Mucosa of stomach (tissue), 1 donor: ENCODE measurements around the gene UVSSA.

Source experiments
- H3K27me3 ChIP-seq: one replicate; pipeline ENCODE4 v1.7.0; 2013; ENCODE audit warnings: mild to moderate bottlenecking, low read length; ENCODE audit not compliant: control insufficient read depth, insufficient read depth
- H3K36me3 ChIP-seq: one replicate; pipeline ENCODE4 v1.7.0; 2013; ENCODE audit warnings: low read length; ENCODE audit not compliant: control insufficient read depth, insufficient read depth
- H3K4me1 ChIP-seq: one replicate; pipeline ENCODE4 v1.7.0; 2013; ENCODE audit warnings: mild to moderate bottlenecking, low read length; ENCODE audit not compliant: control insufficient read depth, insufficient read depth
- H3K4me3 ChIP-seq: one replicate; pipeline ENCODE4 v1.7.0; 2013; ENCODE audit warnings: low read length
- H3K9ac ChIP-seq: one replicate; pipeline ENCODE4 v1.7.0; 2013; ENCODE audit warnings: mild to moderate bottlenecking, low read length, moderate library complexity
- H3K9me3 ChIP-seq: one replicate; pipeline ENCODE4 v1.7.0; 2013; ENCODE audit warnings: mild to moderate bottlenecking, low read length, moderate library complexity; ENCODE audit not compliant: control insufficient read depth
- donor health status: Pancreatic carcinoma.

UVSSA gene

GRCh38 chr4:1374706-1375045, 27.7 kb downstream of the UVSSA start:
- Histone ChIP-seq H3K27me3 (no peaks in the 10 kb centered on the region), H3K4me1 (no peaks in the 10 kb centered on the region), H3K9ac (no peak overlapping the region), H3K36me3 (no peaks in the 10 kb centered on the region), H3K9me3 (no peaks in the 10 kb centered on the region), H3K4me3 (no peak overlapping the region)

GRCh38 chr4:1375051-1375721, 28.2 kb downstream of the UVSSA start:
- H3K9ac ChIP-seq: no peak overlapping the region
- H3K36me3 ChIP-seq: no peaks in the 10 kb centered on the region
- no peak overlapping the region for H3K4me3 ChIP-seq
- no peaks in the 10 kb centered on the region for H3K9me3 ChIP-seq
- no peaks in the 10 kb centered on the region for H3K4me1 ChIP-seq
- no peaks in the 10 kb centered on the region for H3K27me3 ChIP-seq

- Histone ChIP-seq H3K36me3 (no peaks in the 10 kb centered on the region), H3K4me3 (no peak overlapping the region), H3K27me3 (no peaks in the 10 kb centered on the region), H3K4me1 (no peaks in the 10 kb centered on the region), H3K9me3 (no peaks in the 10 kb centered on the region), H3K9ac (no peak overlapping the region)
Observed at GRCh38 chr4:1375761-1376322, 28.8 kb downstream of the UVSSA start.

GRCh38 chr4:1376391-1376840, 29.4 kb downstream of the UVSSA start:
- Histone ChIP-seq H3K27me3 (no peaks in the 10 kb centered on the region), H3K36me3 (no peaks in the 10 kb centered on the region), H3K4me3 (no peak overlapping the region), H3K4me1 (no peaks in the 10 kb centered on the region), H3K9ac (no peak overlapping the region), H3K9me3 (no peaks in the 10 kb centered on the region)

GRCh38 chr4:1376841-1377605, 30.0 kb downstream of the UVSSA start:
- H3K4me1 ChIP-seq: no peaks in the 10 kb centered on the region
- H3K36me3 ChIP-seq: no peaks in the 10 kb centered on the region
- no peaks in the 10 kb centered on the region for H3K9me3 ChIP-seq
- H3K27me3 ChIP-seq: no peaks in the 10 kb centered on the region
- no peak overlapping the region for H3K4me3 ChIP-seq
- H3K9ac ChIP-seq: no peak overlapping the region

GRCh38 chr4:1377606-1378261, 30.7 kb downstream of the UVSSA start:
- H3K36me3 ChIP-seq: no peaks in the 10 kb centered on the region
- no peak overlapping the region for H3K4me3 ChIP-seq
- no peaks in the 10 kb centered on the region for H3K27me3 ChIP-seq

GRCh38 chr4:1378559-1379231, 31.7 kb downstream of the UVSSA start:
- Histone ChIP-seq H3K9me3 (no peaks in the 10 kb centered on the region), H3K4me3 (no peak overlapping the region), H3K9ac (no peak overlapping the region), H3K36me3 (no peaks in the 10 kb centered on the region), H3K4me1 (no peaks in the 10 kb centered on the region), H3K27me3 (no peaks in the 10 kb centered on the region)

More at GRCh38 chr4:1377606-1378261, 30.7 kb downstream of the UVSSA start:
- Histone ChIP-seq H3K9ac (no peak overlapping the region), H3K9me3 (no peaks in the 10 kb centered on the region), H3K4me1 (no peaks in the 10 kb centered on the region)

GRCh38 chr4:1379351-1379781, 32.4 kb downstream of the UVSSA start:
- Histone ChIP-seq H3K9me3 (no peaks in the 10 kb centered on the region), H3K27me3 (no peaks in the 10 kb centered on the region), H3K36me3 (no peaks in the 10 kb centered on the region), H3K9ac (no peak overlapping the region), H3K4me3 (no peak overlapping the region), H3K4me1 (no peaks in the 10 kb centered on the region)

GRCh38 chr4:1379801-1380331, 32.9 kb downstream of the UVSSA start:
- no peaks in the 10 kb centered on the region for H3K27me3 ChIP-seq
- no peak overlapping the region for H3K9ac ChIP-seq
- H3K9me3 ChIP-seq: no peaks in the 10 kb centered on the region
- H3K4me1 ChIP-seq: no peaks in the 10 kb centered on the region
- H3K4me3 ChIP-seq: no peak overlapping the region
- H3K36me3 ChIP-seq: no peaks in the 10 kb centered on the region

GRCh38 chr4:1380368-1381151, 33.6 kb downstream of the UVSSA start:
- Histone ChIP-seq H3K36me3 (no peaks in the 10 kb centered on the region), H3K9ac (no peak overlapping the region), H3K4me1 (no peaks in the 10 kb centered on the region), H3K9me3 (no peaks in the 10 kb centered on the region), H3K27me3 (no peaks in the 10 kb centered on the region), H3K4me3 (no peak overlapping the region)

GRCh38 chr4:1381181-1381621, 34.2 kb downstream of the UVSSA start:
- H3K9ac ChIP-seq: no peak overlapping the region
- H3K4me1 ChIP-seq: no peaks in the 10 kb centered on the region
- H3K9me3 ChIP-seq: no peaks in the 10 kb centered on the region
- no peaks in the 10 kb centered on the region for H3K27me3 ChIP-seq
- H3K4me3 ChIP-seq: no peak overlapping the region
- no peaks in the 10 kb centered on the region for H3K36me3 ChIP-seq
